HG03066 (cell line): ENCODE data around the gene RBKS.
A peak's percentile ranks its signal among the peaks of the same experiment; 100 is the strongest.

Experiments used
- ATAC-seq: cut with Tn5 transposase; IDR thresholded peaks from one replicate; pipeline ENCODE4 v1.9.1; 2021; ENCODE audit warnings: low read depth; ENCODE audit not compliant: unreplicated experiment

Gene RBKS

GRCh38 chr2:27803046-27803445 is 87.1 kb downstream of the RBKS start:
- ATAC-seq, result no peak

- no peak for ATAC-seq
Observed at GRCh38 chr2:27802547-27802946, 87.6 kb downstream of the RBKS start.

GRCh38 chr2:27800856-27801255 is 89.3 kb downstream of the RBKS start:
- ATAC-seq, result no peak

- ATAC-seq, result no peak
Observed at GRCh38 chr2:27799646-27800010, 90.6 kb downstream of the RBKS start.

GRCh38 chr2:27798948-27799645 is 91.1 kb downstream of the RBKS start:
- no peak for ATAC-seq

- no peak for ATAC-seq
Observed at GRCh38 chr2:27798486-27798885, 91.7 kb downstream of the RBKS start.

GRCh38 chr2:27797841-27798240 is 92.3 kb downstream of the RBKS start:
- no peak for ATAC-seq

- no peak for ATAC-seq
Observed at GRCh38 chr2:27796791-27797765, 93.1 kb downstream of the RBKS start.

GRCh38 chr2:27795868-27796277 is 94.3 kb downstream of the RBKS start:
- no peak for ATAC-seq

- ATAC-seq, result no peak
Observed at GRCh38 chr2:27795093-27795834, 94.9 kb downstream of the RBKS start.

GRCh38 chr2:27792759-27793158 is 97.4 kb downstream of the RBKS start:
- no peak for ATAC-seq

- no peak for ATAC-seq
Observed at GRCh38 chr2:27790796-27791195, 99.4 kb downstream of the RBKS start.

- ATAC-seq, result no peak
Observed at GRCh38 chr2:27782701-27783100, 107.5 kb downstream of the RBKS start.

- no peak for ATAC-seq
Observed at GRCh38 chr2:27781496-27781895, 108.7 kb downstream of the RBKS start.

GRCh38 chr2:27779417-27780055 is 110.7 kb downstream of the RBKS start:
- ATAC-seq, result no peak

- ATAC-seq, result no peak
Observed at GRCh38 chr2:27776696-27777095, 113.5 kb downstream of the RBKS start.

GRCh38 chr2:27776097-27776496 is 114.1 kb downstream of the RBKS start:
- ATAC-seq, result no peak

GRCh38 chr2:27773959-27774358 is 116.2 kb downstream of the RBKS start:
- ATAC-seq, result no peak

- no peak for ATAC-seq
Observed at GRCh38 chr2:27772804-27773203, 117.4 kb downstream of the RBKS start.

GRCh38 chr2:27771548-27772335 is 118.4 kb downstream of the RBKS start, which contains the start of gene MRPL33:
Gene MRPL33, plus strand, starts transcription at chr2:27771719. Its CDS starts 59 bp downstream, at chr2:27771778.
- peak; percentile 99 for ATAC-seq
